Gastrocnemius medialis (tissue), 4 donors: ENCODE results near the gene ABCB8. TPM values are rescaled to one million over a fixed set of nuclear protein-coding genes. Genes with fewer than 3 reads are reported as not detected.

Experiments used
- ATAC-seq, 2 donors: fragments of 150-250 bp; one replicate each; pipeline ENCODE4 v1.9.1; 2016
- DNase-seq, 2 donors: peaks; one replicate each; pipeline ENCODE4 v3.0.0-alpha.2; 2019
- H3K27ac ChIP-seq, 4 donors: fragments of 200-600 bp; sonication (generic); 1 replicate in 1 of 4; 2 replicates in 3 of 4; pipeline ENCODE4 v1.5.1; 2016 to 2018; ENCODE audit warnings: mild to moderate bottlenecking in 2 of 4, moderate library complexity in 1 of 4
- H3K27me3 ChIP-seq, 3 donors: fragments of 200-600 bp; sonication (generic) in 2 of 3; 1 replicate in 1 of 3; 2 replicates in 2 of 3; pipeline versions ENCODE4 v1.5.1 to v1.6.0; 2016 to 2019; ENCODE audit warnings: mild to moderate bottlenecking in 1 of 3, moderate library complexity in 1 of 3
- H3K36me3 ChIP-seq, 2 donors: fragments of 200-600 bp; sonication (generic) in 1 of 2; one replicate each; pipeline ENCODE4 v1.5.1; 2017 to 2018
- H3K4me1 ChIP-seq, 2 donors: fragments of 200-600 bp; sonication (generic) in 1 of 2; one replicate each; pipeline ENCODE4 v1.5.1; 2016 to 2017; ENCODE audit warnings: mild to moderate bottlenecking in 2 of 2
- H3K4me3 ChIP-seq, 4 donors: fragments of 200-600 bp; sonication (generic) in 3 of 4; 1 replicate in 1 of 4; 2 replicates in 3 of 4; pipeline ENCODE4 v1.5.1; 2016 to 2019; ENCODE audit warnings: mild to moderate bottlenecking in 2 of 4
- H3K9me3 ChIP-seq, 3 donors: fragments of 200-600 bp; sonication (generic) in 2 of 3; 1 replicate in 1 of 3; 2 replicates in 2 of 3; pipeline ENCODE4 v1.5.1; 2016 to 2019
- POLR2A ChIP-seq, 2 donors: fragments of 450-650 bp; IDR thresholded peaks; one replicate each; pipeline ENCODE4 v1.6.1; 2017; ENCODE audit warnings: antibody characterized with exemption in 2 of 2, mild to moderate bottlenecking in 2 of 2, moderate library complexity in 2 of 2
- in situ Hi-C, 4 donors: fragments of 200-750 bp; cut with MboI; loops; one replicate each; pipeline versions ENCODE4 v1.15.0 to v1.8.0; 2017; ENCODE audit warnings: low sequenced_read_pairs in 4 of 4
- intact Hi-C: fragments of 100-400 bp; cut with DNase I; formaldehyde crosslinking; loops from one replicate; pipeline ENCODE4 v1.15.1; 2023; ENCODE audit warnings: low total_unique reads
- total RNA-seq, 4 donors: library from RNA; depleted of rRNA; stranded (reverse); fragments of >200 nt; gene quantifications; one replicate each; pipeline versions ENCODE4 v1.1.0 to v1.2.3, GENCODE V29; 2016
- TF ChIP-seq, protein P1 (sequence below), 5 experiments: fragments of 450-650 bp in 3 of 5; fragments of 200-600 bp in 2 of 5; sonication (generic) in 2 of 5; IDR thresholded peaks in 4 of 5; conservative IDR thresholded peaks in 1 of 5; 1 replicate in 4 of 5; 2 replicates in 1 of 5; pipeline ENCODE4 v1.5.1; 2016 to 2019; ENCODE audit warnings: antibody characterized with exemption in 5 of 5, mild to moderate bottlenecking in 3 of 5, moderate library complexity in 3 of 5

Gene ABCB8
- total RNA-seq, result 10 to 100 TPM; 10.4 to 25.7 (median 16.2) TPM

GRCh38 chr7:151028131-151028947 is at the start of gene ABCB8:
Gene ABCB8, plus strand, starts transcription at chr7:151028450. Its CDS starts 66 bp downstream, at chr7:151028516.
- intact Hi-C loops (loop anchor here (1.0 to 10.0 kb wide), 9 partner anchors 30 to 624 kb away; partner anchors contain the start of genes AGAP3, ASB10, FASTK and NUB1), in situ Hi-C loops (loop anchor here in 1 of 4 donors (10.0 kb wide), 1 partner anchor 76 kb away; no protein-coding TSS in a partner anchor)
- ATAC-seq (peak; percentile 99 to 100), DNase-seq (peak; percentile 99 to 100)
- Histone ChIP-seq H3K9me3 (no peaks in the 10 kb centered on the region), H3K27me3 (no peaks in the 10 kb centered on the region), H3K36me3 (no peaks in the 10 kb centered on the region), H3K4me1 (peaks cover 9 to 12% of the 10 kb centered on the region in 2 donors), H3K27ac (peak within 1 kb of the TSS; percentile 87 to 94 (median 88)), H3K4me3 (peak within 1 kb of the TSS; percentile 66 to 82 (median 74))
- TF ChIP-seq, protein P1, sequence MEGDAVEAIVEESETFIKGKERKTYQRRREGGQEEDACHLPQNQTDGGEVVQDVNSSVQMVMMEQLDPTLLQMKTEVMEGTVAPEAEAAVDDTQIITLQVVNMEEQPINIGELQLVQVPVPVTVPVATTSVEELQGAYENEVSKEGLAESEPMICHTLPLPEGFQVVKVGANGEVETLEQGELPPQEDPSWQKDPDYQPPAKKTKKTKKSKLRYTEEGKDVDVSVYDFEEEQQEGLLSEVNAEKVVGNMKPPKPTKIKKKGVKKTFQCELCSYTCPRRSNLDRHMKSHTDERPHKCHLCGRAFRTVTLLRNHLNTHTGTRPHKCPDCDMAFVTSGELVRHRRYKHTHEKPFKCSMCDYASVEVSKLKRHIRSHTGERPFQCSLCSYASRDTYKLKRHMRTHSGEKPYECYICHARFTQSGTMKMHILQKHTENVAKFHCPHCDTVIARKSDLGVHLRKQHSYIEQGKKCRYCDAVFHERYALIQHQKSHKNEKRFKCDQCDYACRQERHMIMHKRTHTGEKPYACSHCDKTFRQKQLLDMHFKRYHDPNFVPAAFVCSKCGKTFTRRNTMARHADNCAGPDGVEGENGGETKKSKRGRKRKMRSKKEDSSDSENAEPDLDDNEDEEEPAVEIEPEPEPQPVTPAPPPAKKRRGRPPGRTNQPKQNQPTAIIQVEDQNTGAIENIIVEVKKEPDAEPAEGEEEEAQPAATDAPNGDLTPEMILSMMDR (IDR thresholded peaks at IDR 0.05 in 4 of 5, conservative IDR thresholded peaks at IDR 0.05 in 1 of 5), result peak; percentile 49 to 77 (median 66)
- peak; percentile 79 to 83 for TF ChIP-seq POLR2A (IDR thresholded peaks at IDR 0.05)

GRCh38 chr7:150979713-150980390 is 48.4 kb upstream of the ABCB8 start:
- peaks cover 44 to 60% (median 50%) of the 10 kb centered on the region in 3 donors for H3K27me3 ChIP-seq
- TF ChIP-seq POLR2A (IDR thresholded peaks at IDR 0.05), result no peak
- TF ChIP-seq, protein P1 (IDR thresholded peaks at IDR 0.05 in 4 of 5, conservative IDR thresholded peaks at IDR 0.05 in 1 of 5), result no peak
- H3K9me3 ChIP-seq, result no peaks in the 10 kb centered on the region
- DNase-seq, result no peak
- ATAC-seq, result no peak
- in situ Hi-C loops, result loop anchor here (10.0 to 25.0 kb wide), 2 partner anchors 75 to 193 kb away; no protein-coding TSS in a partner anchor
- peaks cover 5 to 13% of the 10 kb centered on the region in 2 donors for H3K4me1 ChIP-seq
- no peak overlapping the region for H3K27ac ChIP-seq
- intact Hi-C loops, result loop anchor here (10.0 kb wide), 1 partner anchor 205 kb away; no protein-coding TSS in a partner anchor
- no peaks in the 10 kb centered on the region for H3K36me3 ChIP-seq
- no peak overlapping the region for H3K4me3 ChIP-seq

- Histone ChIP-seq H3K36me3 (no peaks in the 10 kb centered on the region), H3K27me3 (peaks cover 37 to 54% (median 42%) of the 10 kb centered on the region in 3 donors), H3K4me3 (no peak overlapping the region), H3K27ac (no peak overlapping the region), H3K9me3 (no peaks in the 10 kb centered on the region), H3K4me1 (peaks cover 0 to 13% of the 10 kb centered on the region in 2 donors)
- in situ Hi-C loops, result loop anchor here (10.0 to 25.0 kb wide), 2 partner anchors 76 to 193 kb away; no protein-coding TSS in a partner anchor
- no peak for DNase-seq
- TF ChIP-seq, protein P1 (IDR thresholded peaks at IDR 0.05 in 4 of 5, conservative IDR thresholded peaks at IDR 0.05 in 1 of 5), result no peak
- no peak for TF ChIP-seq POLR2A (IDR thresholded peaks at IDR 0.05)
- no peak for ATAC-seq
- intact Hi-C loops, result loop anchor here (10.0 kb wide), 1 partner anchor 206 kb away; no protein-coding TSS in a partner anchor
These were observed 47.6 kb upstream of the ABCB8 start for GRCh38 chr7:150980663-150981062.

DNA sequence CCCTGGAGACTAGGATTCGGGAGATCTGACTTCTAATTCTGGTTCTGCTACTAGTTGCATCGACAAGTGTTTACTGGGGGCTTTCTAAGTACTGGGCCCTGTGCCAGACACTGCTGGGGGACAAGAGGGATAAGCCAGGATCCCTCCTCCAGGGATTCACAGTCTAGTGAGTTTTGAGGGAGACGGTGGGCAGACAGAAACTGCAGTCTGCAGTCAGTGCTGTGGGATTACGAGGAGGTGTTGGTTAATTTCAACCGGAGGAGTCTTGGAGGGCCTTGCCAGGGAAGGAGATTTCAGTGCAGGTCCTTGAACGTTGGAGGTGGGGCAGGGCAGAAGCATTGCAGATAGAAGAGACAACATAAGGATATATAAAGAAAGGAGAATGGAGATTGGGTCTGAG is 46.6 kb upstream of the ABCB8 start:
- intact Hi-C loops (loop anchor here (10.0 kb wide), 1 partner anchor 207 kb away; no protein-coding TSS in a partner anchor), in situ Hi-C loops (loop anchor here (10.0 to 25.0 kb wide), 2 partner anchors 77 to 194 kb away; no protein-coding TSS in a partner anchor)
- H3K27me3 ChIP-seq, result peaks cover 27 to 44% (median 32%) of the 10 kb centered on the region in 3 donors
- H3K36me3 ChIP-seq, result no peaks in the 10 kb centered on the region
- TF ChIP-seq, protein P1 (IDR thresholded peaks at IDR 0.05 in 4 of 5, conservative IDR thresholded peaks at IDR 0.05 in 1 of 5), result no peak
- TF ChIP-seq POLR2A (IDR thresholded peaks at IDR 0.05), result no peak
- no peak for ATAC-seq
- no peak for DNase-seq
- no peak overlapping the region for H3K4me3 ChIP-seq
- peaks cover 0 to 13% of the 10 kb centered on the region in 2 donors for H3K4me1 ChIP-seq
- no peak overlapping the region for H3K27ac ChIP-seq
- H3K9me3 ChIP-seq, result no peaks in the 10 kb centered on the region
